Measurements from ENCODE around the gene DCBLD1. TPM values are rescaled to one million over a fixed set of nuclear protein-coding genes. Genes with fewer than 3 reads are reported as not detected.

The DCBLD1 gene
- polyA plus RNA-seq, 1 donor (not counting 4 experiments of a cell fraction or from before 2014, with no cell fraction given), result 21.7 TPM

- no peak overlapping the region for H2AFZ ChIP-seq (ENCODE audit: control insufficient read depth, low read length)
- no peaks in the 10 kb centered on the region for H3K9me1 ChIP-seq (ENCODE audit: control insufficient read depth, extremely low read depth, insufficient read depth, low read length)
- no peaks in the 10 kb centered on the region for H3K27me3 ChIP-seq (ENCODE audit: control insufficient read depth, extremely low read depth, insufficient read depth, low read length)
- no peak for TF ChIP-seq EZH2 (IDR thresholded peaks at IDR 0.05; ENCODE audit: low read length)
- H3K4me1 ChIP-seq (ENCODE audit: control insufficient read depth, extremely low read depth, insufficient read depth, low read length), result peaks cover 6% of the 10 kb centered on the region
- no peak overlapping the region for H3K27ac ChIP-seq (ENCODE audit: control insufficient read depth, insufficient read depth, low read length)
- no peaks in the 10 kb centered on the region for H4K20me1 ChIP-seq (ENCODE audit: control insufficient read depth, extremely low read depth, insufficient read depth, low read length)
- H3K79me2 ChIP-seq (ENCODE audit: control insufficient read depth, insufficient read depth, low read length), result no peaks in the 10 kb centered on the region
- H3K4me3 ChIP-seq (ENCODE audit: control insufficient read depth in 2 of 3, extremely low read depth in 1 of 3, insufficient read depth in 2 of 3, low read depth in 1 of 3, low read length in 3 of 3), result no peak overlapping the region
- dilution Hi-C loops (cut with MboI; ENCODE audit: extremely low pct_ligation_motif_present, low sequenced_read_pairs), result no loop called here
- no peaks in the 10 kb centered on the region for H3K9me3 ChIP-seq (ENCODE audit: control insufficient read depth, low read depth, low read length)
- FAIRE-seq, result no peak
- no peak overlapping the region for H3K9ac ChIP-seq (ENCODE audit: control insufficient read depth, extremely low read depth, insufficient read depth, low read length)
- no peak overlapping the region for H3K4me2 ChIP-seq (ENCODE audit: control insufficient read depth, extremely low read depth, insufficient read depth, low read depth, low read length)
- H3K36me3 ChIP-seq (ENCODE audit: control insufficient read depth in 2 of 2, extremely low read depth in 1 of 2, insufficient read depth in 2 of 2, low read length in 2 of 2), result peaks cover 0 to 11% of the 10 kb centered on the region in 2 experiments
- DNase-seq (ENCODE audit: low read depth, low spot score), result no peak
Observed at GRCh38 chr6:117561128-117561527, 78.7 kb downstream of the DCBLD1 start.

GRCh38 chr6:117564681-117565080 is 82.2 kb downstream of the DCBLD1 start:
- no peak overlapping the region for H3K4me3 ChIP-seq (ENCODE audit: control insufficient read depth in 2 of 3, extremely low read depth in 1 of 3, insufficient read depth in 2 of 3, low read depth in 1 of 3, low read length in 3 of 3)
- FAIRE-seq, result peak; percentile 9

More at GRCh38 chr6:117564681-117565080, 82.2 kb downstream of the DCBLD1 start:
- no peaks in the 10 kb centered on the region for H3K9me1 ChIP-seq (ENCODE audit: control insufficient read depth, extremely low read depth, insufficient read depth, low read length)
- no peak for DNase-seq (ENCODE audit: low read depth, low spot score)
- H3K4me2 ChIP-seq (ENCODE audit: control insufficient read depth, extremely low read depth, insufficient read depth, low read depth, low read length), result no peak overlapping the region
- H2AFZ ChIP-seq (ENCODE audit: control insufficient read depth, low read length), result no peak overlapping the region
- TF ChIP-seq, protein P1, sequence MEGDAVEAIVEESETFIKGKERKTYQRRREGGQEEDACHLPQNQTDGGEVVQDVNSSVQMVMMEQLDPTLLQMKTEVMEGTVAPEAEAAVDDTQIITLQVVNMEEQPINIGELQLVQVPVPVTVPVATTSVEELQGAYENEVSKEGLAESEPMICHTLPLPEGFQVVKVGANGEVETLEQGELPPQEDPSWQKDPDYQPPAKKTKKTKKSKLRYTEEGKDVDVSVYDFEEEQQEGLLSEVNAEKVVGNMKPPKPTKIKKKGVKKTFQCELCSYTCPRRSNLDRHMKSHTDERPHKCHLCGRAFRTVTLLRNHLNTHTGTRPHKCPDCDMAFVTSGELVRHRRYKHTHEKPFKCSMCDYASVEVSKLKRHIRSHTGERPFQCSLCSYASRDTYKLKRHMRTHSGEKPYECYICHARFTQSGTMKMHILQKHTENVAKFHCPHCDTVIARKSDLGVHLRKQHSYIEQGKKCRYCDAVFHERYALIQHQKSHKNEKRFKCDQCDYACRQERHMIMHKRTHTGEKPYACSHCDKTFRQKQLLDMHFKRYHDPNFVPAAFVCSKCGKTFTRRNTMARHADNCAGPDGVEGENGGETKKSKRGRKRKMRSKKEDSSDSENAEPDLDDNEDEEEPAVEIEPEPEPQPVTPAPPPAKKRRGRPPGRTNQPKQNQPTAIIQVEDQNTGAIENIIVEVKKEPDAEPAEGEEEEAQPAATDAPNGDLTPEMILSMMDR (optimal IDR thresholded peaks at IDR 0.05 in 1 of 3, IDR thresholded peaks at IDR 0.05 in 1 of 3, conservative IDR thresholded peaks at IDR 0.05 in 1 of 3; ENCODE audit: extremely low read depth in 1 of 3, insufficient read depth in 2 of 3, low read length in 3 of 3), result no peak
- no peak for TF ChIP-seq EZH2 (IDR thresholded peaks at IDR 0.05; ENCODE audit: low read length)
- H3K9ac ChIP-seq (ENCODE audit: control insufficient read depth, extremely low read depth, insufficient read depth, low read length), result no peak overlapping the region
- no peaks in the 10 kb centered on the region for H3K9me3 ChIP-seq (ENCODE audit: control insufficient read depth, low read depth, low read length)
- no peaks in the 10 kb centered on the region for H3K27me3 ChIP-seq (ENCODE audit: control insufficient read depth, extremely low read depth, insufficient read depth, low read length)
- H4K20me1 ChIP-seq (ENCODE audit: control insufficient read depth, extremely low read depth, insufficient read depth, low read length), result no peaks in the 10 kb centered on the region
- dilution Hi-C loops (cut with MboI; ENCODE audit: extremely low pct_ligation_motif_present, low sequenced_read_pairs), result no loop called here
- H3K36me3 ChIP-seq (ENCODE audit: control insufficient read depth in 2 of 2, extremely low read depth in 1 of 2, insufficient read depth in 2 of 2, low read length in 2 of 2), result peaks cover 0 to 15% of the 10 kb centered on the region in 2 experiments
- H3K4me1 ChIP-seq (ENCODE audit: control insufficient read depth, extremely low read depth, insufficient read depth, low read length), result no peaks in the 10 kb centered on the region
- no peaks in the 10 kb centered on the region for H3K79me2 ChIP-seq (ENCODE audit: control insufficient read depth, insufficient read depth, low read length)
- no peak overlapping the region for H3K27ac ChIP-seq (ENCODE audit: control insufficient read depth, insufficient read depth, low read length)

Measured in keratinocyte (primary cell).